ENCODE results near the gene DCLRE1B. TPM values are rescaled to one million over a fixed set of nuclear protein-coding genes. Genes with fewer than 3 reads are reported as not detected.

DCLRE1B gene
- polyA plus RNA-seq, 4 donors: 0.45 to 5.8 (median 3.2) TPM

DNA sequence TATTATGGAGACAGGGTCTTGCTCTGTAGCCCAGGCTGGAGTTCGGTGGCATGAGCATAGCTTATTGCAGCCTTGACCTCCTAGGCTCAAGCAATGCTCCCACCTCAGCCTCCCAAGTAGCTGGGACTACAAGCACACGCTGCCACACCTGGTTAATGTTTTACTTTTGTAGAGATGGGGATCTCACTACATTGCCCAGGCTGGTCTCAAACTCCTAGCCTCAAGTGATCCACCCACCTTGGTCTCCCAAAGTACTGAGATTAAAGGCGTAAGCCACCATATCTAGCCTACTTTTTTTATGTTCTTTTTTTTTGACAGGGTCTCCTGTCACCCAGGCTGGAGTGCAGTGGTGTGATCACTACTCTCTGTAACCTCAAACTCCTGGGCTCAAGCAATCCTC, 11.9 kb upstream of the DCLRE1B start:
- Histone ChIP-seq H3K27me3 (ENCODE audit: control insufficient read depth in 3 of 3, insufficient read depth in 3 of 3, low read length in 3 of 3) (no peaks in the 10 kb centered on the region), H3K4me3 (ENCODE audit: low read depth in 1 of 3, low read length in 3 of 3) (no peak overlapping the region), H3K27ac (ENCODE audit: low read depth in 1 of 3, low read length in 2 of 3) (peak overlapping the region in 1 of 3 donors; percentile 32), H3K4me1 (ENCODE audit: control insufficient read depth in 3 of 3, insufficient read depth in 2 of 3, low read depth in 1 of 3, low read length in 2 of 3) (peaks cover 0 to 13% (median 7%) of the 10 kb centered on the region in 3 donors), H3K9me3 (ENCODE audit: control insufficient read depth in 2 of 2, insufficient read depth in 1 of 2, low read depth in 1 of 2, low read length in 1 of 2) (no peaks in the 10 kb centered on the region), H3K36me3 (ENCODE audit: control insufficient read depth in 3 of 3, insufficient read depth in 2 of 3, low read depth in 1 of 3, low read length in 3 of 3) (peaks cover 6 to 21% (median 14%) of the 10 kb centered on the region in 3 donors)
- FAIRE-seq: no peak
- WGBS, 3 donors: 40 to 80% (median 44%) methylated on average over 3 of the region's 3 CpGs
- DNase-seq: peak in 1 of 2 donors; percentile 65

DNA sequence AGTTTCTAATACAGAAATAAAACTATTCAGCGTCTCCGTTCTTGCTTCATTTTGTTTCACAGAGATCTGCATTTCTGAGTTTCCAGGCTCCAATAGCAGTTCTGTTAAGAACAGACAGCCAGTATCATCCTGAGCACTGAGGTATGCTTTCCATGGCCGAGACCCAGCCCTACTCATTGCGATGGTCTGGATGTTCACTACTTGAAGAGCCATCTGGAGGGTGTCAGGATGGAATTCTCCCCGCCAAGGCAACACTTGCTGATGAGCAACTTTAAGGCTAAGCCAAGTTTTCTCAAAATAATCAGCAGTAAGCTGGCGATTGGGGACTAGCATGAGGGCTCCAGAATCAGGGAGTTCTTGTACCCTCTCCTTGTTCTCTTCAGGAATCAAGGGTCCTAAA, 10.0 kb upstream of the DCLRE1B start:
- FAIRE-seq: no peak
- Histone ChIP-seq H3K9me3 (ENCODE audit: control insufficient read depth in 2 of 2, insufficient read depth in 1 of 2, low read depth in 1 of 2, low read length in 1 of 2) (no peaks in the 10 kb centered on the region), H3K27me3 (ENCODE audit: control insufficient read depth in 3 of 3, insufficient read depth in 3 of 3, low read length in 3 of 3) (no peaks in the 10 kb centered on the region), H3K36me3 (ENCODE audit: control insufficient read depth in 3 of 3, insufficient read depth in 2 of 3, low read depth in 1 of 3, low read length in 3 of 3) (peaks cover 11 to 25% (median 14%) of the 10 kb centered on the region in 3 donors), H3K4me3 (ENCODE audit: low read depth in 1 of 3, low read length in 3 of 3) (no peak overlapping the region), H3K27ac (ENCODE audit: low read depth in 1 of 3, low read length in 2 of 3) (no peak overlapping the region), H3K4me1 (ENCODE audit: control insufficient read depth in 3 of 3, insufficient read depth in 2 of 3, low read depth in 1 of 3, low read length in 2 of 3) (peaks cover 8 to 14% (median 11%) of the 10 kb centered on the region in 3 donors)
- WGBS, 3 donors: 84 to 95% (median 95%) methylated on average over 6 of the region's 6 CpGs
- no peak for DNase-seq

DNA sequence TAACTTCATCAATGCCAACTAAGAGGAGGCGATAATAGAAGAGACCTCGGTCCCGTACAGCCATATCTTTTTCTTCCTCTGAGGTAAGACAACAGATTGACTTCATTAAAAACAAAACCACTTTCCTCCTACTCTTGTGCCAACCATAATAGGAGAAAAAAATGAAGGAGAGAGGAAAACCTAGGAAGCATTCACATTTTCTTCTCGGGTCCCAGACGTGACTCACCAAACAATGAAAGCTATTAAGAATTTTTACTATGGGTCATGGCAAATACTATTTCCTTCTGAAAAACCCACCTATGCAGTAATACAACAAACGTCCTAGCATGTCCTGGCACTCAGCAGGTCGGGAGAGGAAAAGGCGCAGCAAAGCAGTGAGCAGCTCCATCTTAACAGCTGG, 9.2 kb upstream of the DCLRE1B start:
- FAIRE-seq: no peak
- no peak overlapping the region for H3K27ac ChIP-seq (ENCODE audit: low read depth in 1 of 3, low read length in 2 of 3)
- peaks cover 12 to 23% (median 13%) of the 10 kb centered on the region in 3 donors for H3K4me1 ChIP-seq (ENCODE audit: control insufficient read depth in 3 of 3, insufficient read depth in 2 of 3, low read depth in 1 of 3, low read length in 2 of 3)
- no peak for DNase-seq
- no peak overlapping the region for H3K4me3 ChIP-seq (ENCODE audit: low read depth in 1 of 3, low read length in 3 of 3)
- WGBS, 3 donors: 94 to 96% (median 94%) methylated on average over 8 of the region's 8 CpGs
- H3K27me3 ChIP-seq (ENCODE audit: control insufficient read depth in 3 of 3, insufficient read depth in 3 of 3, low read length in 3 of 3): no peaks in the 10 kb centered on the region
- H3K36me3 ChIP-seq (ENCODE audit: control insufficient read depth in 3 of 3, insufficient read depth in 2 of 3, low read depth in 1 of 3, low read length in 3 of 3): peaks cover 13 to 26% (median 14%) of the 10 kb centered on the region in 3 donors
- no peaks in the 10 kb centered on the region for H3K9me3 ChIP-seq (ENCODE audit: control insufficient read depth in 2 of 2, insufficient read depth in 1 of 2, low read depth in 1 of 2, low read length in 1 of 2)

DNA sequence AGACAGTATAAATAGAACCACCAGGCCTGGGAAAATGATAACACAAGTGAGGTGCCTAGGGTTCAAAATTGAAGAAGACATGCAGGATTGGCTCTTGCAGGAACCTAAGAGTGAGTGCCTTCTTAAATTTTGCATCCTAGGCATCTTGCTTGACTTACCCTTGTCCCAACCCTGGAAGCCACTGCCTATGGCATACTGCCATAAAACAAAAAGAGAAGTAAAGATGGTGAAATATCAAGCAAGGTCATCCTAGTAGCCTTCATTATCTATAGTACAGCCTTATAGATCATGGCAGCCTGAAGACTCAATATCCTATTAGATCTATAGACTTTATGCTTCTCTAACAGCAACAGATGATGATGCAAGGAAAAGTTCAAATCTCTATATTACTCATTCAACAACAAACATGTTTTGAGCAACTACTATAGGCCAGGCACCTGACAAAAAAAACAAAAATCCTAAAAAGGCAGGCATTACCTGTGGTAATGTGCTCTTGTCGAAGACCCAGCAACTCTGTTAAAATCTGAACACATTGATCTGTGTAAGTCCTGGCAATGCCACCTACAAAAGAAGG, 6.8 kb upstream of the DCLRE1B start:
- WGBS, 3 donors: 92 to 100% (median 95%) methylated on average over 1 of the region's 1 CpG
- no peak overlapping the region for H3K27ac ChIP-seq (ENCODE audit: low read depth in 1 of 3, low read length in 2 of 3)
- peaks cover 14 to 29% (median 15%) of the 10 kb centered on the region in 3 donors for H3K36me3 ChIP-seq (ENCODE audit: control insufficient read depth in 3 of 3, insufficient read depth in 2 of 3, low read depth in 1 of 3, low read length in 3 of 3)
- DNase-seq: no peak
- no peak overlapping the region for H3K4me3 ChIP-seq (ENCODE audit: low read depth in 1 of 3, low read length in 3 of 3)
- H3K9me3 ChIP-seq (ENCODE audit: control insufficient read depth in 2 of 2, insufficient read depth in 1 of 2, low read depth in 1 of 2, low read length in 1 of 2): no peaks in the 10 kb centered on the region
- no peaks in the 10 kb centered on the region for H3K27me3 ChIP-seq (ENCODE audit: control insufficient read depth in 3 of 3, insufficient read depth in 3 of 3, low read length in 3 of 3)
- H3K4me1 ChIP-seq (ENCODE audit: control insufficient read depth in 3 of 3, insufficient read depth in 2 of 3, low read depth in 1 of 3, low read length in 2 of 3): peaks cover 18 to 40% (median 25%) of the 10 kb centered on the region in 3 donors
- no peak for FAIRE-seq

DNA sequence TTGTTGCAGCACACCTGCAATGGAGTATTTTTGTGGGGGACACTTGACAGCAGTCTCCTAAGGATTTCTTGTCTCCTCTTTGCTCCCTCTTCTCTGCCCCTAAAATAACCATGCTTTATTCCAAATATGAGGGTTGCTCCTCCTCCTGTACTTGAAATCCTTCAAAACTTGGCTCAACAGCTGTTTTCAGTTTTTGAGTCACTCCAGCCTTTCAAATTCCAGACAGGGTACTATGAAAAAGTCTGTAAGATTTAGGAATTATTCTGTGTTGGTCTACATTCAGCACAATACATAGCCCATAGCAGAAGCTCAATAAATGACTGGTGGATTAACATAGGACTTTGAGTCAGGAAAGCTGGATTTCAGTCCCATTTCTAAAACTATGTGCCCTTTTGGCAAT, 6.0 kb upstream of the DCLRE1B start:
- Histone ChIP-seq H3K9me3 (ENCODE audit: control insufficient read depth in 2 of 2, insufficient read depth in 1 of 2, low read depth in 1 of 2, low read length in 1 of 2) (no peaks in the 10 kb centered on the region), H3K4me1 (ENCODE audit: control insufficient read depth in 3 of 3, insufficient read depth in 2 of 3, low read depth in 1 of 3, low read length in 2 of 3) (peaks cover 20 to 48% (median 31%) of the 10 kb centered on the region in 3 donors), H3K27me3 (ENCODE audit: control insufficient read depth in 3 of 3, insufficient read depth in 3 of 3, low read length in 3 of 3) (no peaks in the 10 kb centered on the region), H3K36me3 (ENCODE audit: control insufficient read depth in 3 of 3, insufficient read depth in 2 of 3, low read depth in 1 of 3, low read length in 3 of 3) (peaks cover 14 to 25% (median 15%) of the 10 kb centered on the region in 3 donors), H3K27ac (ENCODE audit: low read depth in 1 of 3, low read length in 2 of 3) (no peak overlapping the region), H3K4me3 (ENCODE audit: low read depth in 1 of 3, low read length in 3 of 3) (no peak overlapping the region)
- FAIRE-seq: no peak
- no peak for DNase-seq

DNA sequence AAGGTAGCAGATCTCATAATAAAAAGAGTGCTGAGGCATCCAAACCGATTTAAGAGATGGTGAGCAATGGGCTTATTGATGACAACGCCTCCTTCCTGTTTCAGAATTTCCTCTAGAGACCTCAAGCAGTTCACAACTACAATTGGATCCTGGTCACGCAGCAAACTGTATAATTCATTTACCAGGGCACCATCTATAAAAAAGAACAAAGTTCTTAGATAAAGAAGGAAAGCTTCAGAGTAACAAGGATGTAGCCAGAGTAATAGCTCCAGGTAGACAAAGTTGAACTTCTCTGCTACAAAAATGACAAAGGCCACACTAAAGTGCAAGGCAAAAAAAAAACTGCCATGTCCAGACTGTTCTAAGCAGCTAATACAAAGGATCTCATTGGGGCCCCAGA, 3.9 kb upstream of the DCLRE1B start:
- 6 to 59% (median 24%) methylated on average over 3 of the region's 3 CpGs for WGBS, 3 donors
- peak overlapping the region; percentile 52 to 62 (median 60) for H3K27ac ChIP-seq (ENCODE audit: low read depth in 1 of 3, low read length in 2 of 3)

DNA sequence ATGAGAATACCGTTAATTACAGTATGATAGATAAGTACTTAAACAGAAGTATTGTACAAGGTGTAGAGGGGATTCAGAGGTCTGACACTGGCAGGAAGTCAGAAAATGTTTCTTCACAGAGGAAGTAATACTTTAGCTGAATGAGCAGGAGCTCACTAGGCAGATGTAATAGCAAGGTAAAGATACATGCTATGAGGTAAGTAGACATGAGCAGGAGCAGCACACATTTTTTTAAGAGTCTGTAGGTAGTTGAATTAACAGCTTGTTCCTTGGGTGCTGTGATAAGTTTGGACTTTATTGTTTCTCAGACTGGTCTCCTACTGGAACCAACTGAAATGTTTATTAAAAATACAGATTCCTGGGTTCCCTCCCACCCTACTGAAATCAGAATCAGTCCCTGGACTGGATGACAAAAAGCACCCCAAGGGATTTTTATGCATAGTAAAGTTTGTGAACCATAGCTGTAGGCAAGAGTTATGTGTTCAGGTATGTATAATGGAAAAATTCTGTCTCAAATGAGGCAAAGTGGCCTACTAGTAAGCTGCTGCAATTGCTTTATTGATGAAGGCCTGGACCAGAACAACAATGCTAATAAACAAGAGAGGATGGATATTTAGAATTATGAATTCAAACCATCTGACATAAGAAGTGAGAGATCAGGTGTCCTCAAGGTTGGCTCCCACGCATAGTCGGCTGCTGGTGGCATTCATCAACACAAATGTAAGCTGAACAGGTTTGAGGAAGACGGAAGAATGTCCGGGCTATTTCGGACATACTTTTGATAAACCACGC, 1.4 kb upstream of the DCLRE1B start:
- Histone ChIP-seq H3K27ac (ENCODE audit: low read depth in 1 of 3, low read length in 2 of 3) (peak overlapping the region; percentile 86 to 92 (median 91)), H3K27me3 (ENCODE audit: control insufficient read depth in 3 of 3, insufficient read depth in 3 of 3, low read length in 3 of 3) (no peaks in the 10 kb centered on the region), H3K4me3 (ENCODE audit: low read depth in 1 of 3, low read length in 3 of 3) (peak overlapping the region; percentile 29 to 80 (median 60)), H3K9me3 (ENCODE audit: control insufficient read depth in 2 of 2, insufficient read depth in 1 of 2, low read depth in 1 of 2, low read length in 1 of 2) (no peaks in the 10 kb centered on the region), H3K36me3 (ENCODE audit: control insufficient read depth in 3 of 3, insufficient read depth in 2 of 3, low read depth in 1 of 3, low read length in 3 of 3) (peaks cover 0 to 16% (median 10%) of the 10 kb centered on the region in 3 donors), H3K4me1 (ENCODE audit: control insufficient read depth in 3 of 3, insufficient read depth in 2 of 3, low read depth in 1 of 3, low read length in 2 of 3) (peaks cover 17 to 50% (median 34%) of the 10 kb centered on the region in 3 donors)
- DNase-seq (no peak), FAIRE-seq (no peak)
- 4 to 12% (median 4%) methylated on average over 7 of the region's 7 CpGs for WGBS, 3 donors

More for the DNA sequence above, 3.9 kb upstream of the DCLRE1B start:
- H3K27me3 ChIP-seq (ENCODE audit: control insufficient read depth in 3 of 3, insufficient read depth in 3 of 3, low read length in 3 of 3): no peaks in the 10 kb centered on the region
- FAIRE-seq: no peak
- peaks cover 8 to 18% (median 10%) of the 10 kb centered on the region in 3 donors for H3K36me3 ChIP-seq (ENCODE audit: control insufficient read depth in 3 of 3, insufficient read depth in 2 of 3, low read depth in 1 of 3, low read length in 3 of 3)
- H3K4me1 ChIP-seq (ENCODE audit: control insufficient read depth in 3 of 3, insufficient read depth in 2 of 3, low read depth in 1 of 3, low read length in 2 of 3): peaks cover 17 to 50% (median 31%) of the 10 kb centered on the region in 3 donors
- H3K9me3 ChIP-seq (ENCODE audit: control insufficient read depth in 2 of 2, insufficient read depth in 1 of 2, low read depth in 1 of 2, low read length in 1 of 2): no peaks in the 10 kb centered on the region
- DNase-seq: peak; percentile 74 to 91
- no peak overlapping the region for H3K4me3 ChIP-seq (ENCODE audit: low read depth in 1 of 3, low read length in 3 of 3)

DNA sequence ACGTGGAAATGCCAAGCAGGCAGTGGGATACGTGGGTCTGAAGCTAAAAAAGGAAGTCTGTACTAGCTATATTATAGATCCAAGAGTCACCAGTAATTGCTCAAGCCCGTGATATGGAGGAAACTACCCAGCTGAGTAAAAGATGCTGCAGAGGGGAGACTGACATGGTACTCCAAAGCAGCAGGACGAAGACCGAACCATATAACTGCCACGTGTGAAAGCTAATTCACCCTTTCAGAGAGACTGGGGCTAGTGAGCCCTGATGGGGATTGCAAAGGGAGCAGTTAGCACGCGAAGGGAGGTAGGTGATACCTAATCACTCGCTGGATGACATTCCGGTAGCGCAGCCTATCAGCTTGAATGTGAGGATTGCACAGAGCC, 843 bp upstream of the DCLRE1B start:
- Histone ChIP-seq H3K4me1 (ENCODE audit: control insufficient read depth in 3 of 3, insufficient read depth in 2 of 3, low read depth in 1 of 3, low read length in 2 of 3) (peaks cover 17 to 48% (median 30%) of the 10 kb centered on the region in 3 donors), H3K4me3 (ENCODE audit: low read depth in 1 of 3, low read length in 3 of 3) (peak overlapping the region; percentile 13 to 80 (median 60)), H3K27me3 (ENCODE audit: control insufficient read depth in 3 of 3, insufficient read depth in 3 of 3, low read length in 3 of 3) (no peaks in the 10 kb centered on the region), H3K9me3 (ENCODE audit: control insufficient read depth in 2 of 2, insufficient read depth in 1 of 2, low read depth in 1 of 2, low read length in 1 of 2) (no peaks in the 10 kb centered on the region), H3K36me3 (ENCODE audit: control insufficient read depth in 3 of 3, insufficient read depth in 2 of 3, low read depth in 1 of 3, low read length in 3 of 3) (peaks cover 0 to 18% (median 10%) of the 10 kb centered on the region in 3 donors), H3K27ac (ENCODE audit: low read depth in 1 of 3, low read length in 2 of 3) (peak overlapping the region; percentile 86 to 92 (median 91))
- 0 to 1% (median 0%) methylated on average over 11 of the region's 11 CpGs for WGBS, 3 donors
- FAIRE-seq (no peak), DNase-seq (no peak)
